Activated CD8-positive, alpha-beta memory T cell treated with anti-CD3 and anti-CD28 coated beads for 48 hours (primary cell): ENCODE measurements around the gene ARHGAP18.

Experiments used
- DNase-seq, 3 experiments: peaks; one replicate each; pipeline ENCODE4 v3.0.0-alpha.2; 2020; ENCODE audit warnings: low read depth in 2 of 3, low spot score in 2 of 3

ARHGAP18 gene

GRCh38 chr6:129645830-129646579, 64.0 kb downstream of the ARHGAP18 start:
- DNase-seq = no peak

- no peak for DNase-seq
Measured at GRCh38 chr6:129645106-129645829, 64.7 kb downstream of the ARHGAP18 start.

- no peak for DNase-seq
Measured at GRCh38 chr6:129644567-129645015, 65.4 kb downstream of the ARHGAP18 start.

- no peak for DNase-seq
Measured at GRCh38 chr6:129643968-129644367, 66.0 kb downstream of the ARHGAP18 start.

- DNase-seq = no peak
Measured at GRCh38 chr6:129643176-129643575, 66.8 kb downstream of the ARHGAP18 start.

GRCh38 chr6:129642322-129642721, 67.7 kb downstream of the ARHGAP18 start:
- no peak for DNase-seq

- DNase-seq = no peak
Measured at GRCh38 chr6:129641344-129641743, 68.6 kb downstream of the ARHGAP18 start.

GRCh38 chr6:129638686-129639085, 71.3 kb downstream of the ARHGAP18 start:
- no peak for DNase-seq

- DNase-seq = no peak
Measured at GRCh38 chr6:129638055-129638684, 71.8 kb downstream of the ARHGAP18 start.

- no peak for DNase-seq
Measured at GRCh38 chr6:129637340-129638054, 72.5 kb downstream of the ARHGAP18 start.

GRCh38 chr6:129635396-129636130, 74.4 kb downstream of the ARHGAP18 start:
- DNase-seq = no peak

- DNase-seq = no peak
Measured at GRCh38 chr6:129634411-129635230, 75.4 kb downstream of the ARHGAP18 start.

GRCh38 chr6:129633529-129633928, 76.4 kb downstream of the ARHGAP18 start:
- no peak for DNase-seq

- no peak for DNase-seq
Measured at GRCh38 chr6:129632172-129632613, 77.8 kb downstream of the ARHGAP18 start.

- DNase-seq = no peak
Measured at GRCh38 chr6:129631070-129631469, 78.9 kb downstream of the ARHGAP18 start.

- no peak for DNase-seq
Measured at GRCh38 chr6:129630596-129630995, 79.4 kb downstream of the ARHGAP18 start.

- DNase-seq = no peak
Measured at GRCh38 chr6:129628101-129628815, 81.7 kb downstream of the ARHGAP18 start.

- DNase-seq = no peak
Measured at GRCh38 chr6:129624488-129624887, 85.5 kb downstream of the ARHGAP18 start.
